Measurements from ENCODE around the gene PEX5L.
"Not testable (repeated sequence)": the region's sequence is repeated elsewhere in the genome, so short reads cannot be mapped to it uniquely, and the experiment has no call there.

PEX5L gene, protein sequence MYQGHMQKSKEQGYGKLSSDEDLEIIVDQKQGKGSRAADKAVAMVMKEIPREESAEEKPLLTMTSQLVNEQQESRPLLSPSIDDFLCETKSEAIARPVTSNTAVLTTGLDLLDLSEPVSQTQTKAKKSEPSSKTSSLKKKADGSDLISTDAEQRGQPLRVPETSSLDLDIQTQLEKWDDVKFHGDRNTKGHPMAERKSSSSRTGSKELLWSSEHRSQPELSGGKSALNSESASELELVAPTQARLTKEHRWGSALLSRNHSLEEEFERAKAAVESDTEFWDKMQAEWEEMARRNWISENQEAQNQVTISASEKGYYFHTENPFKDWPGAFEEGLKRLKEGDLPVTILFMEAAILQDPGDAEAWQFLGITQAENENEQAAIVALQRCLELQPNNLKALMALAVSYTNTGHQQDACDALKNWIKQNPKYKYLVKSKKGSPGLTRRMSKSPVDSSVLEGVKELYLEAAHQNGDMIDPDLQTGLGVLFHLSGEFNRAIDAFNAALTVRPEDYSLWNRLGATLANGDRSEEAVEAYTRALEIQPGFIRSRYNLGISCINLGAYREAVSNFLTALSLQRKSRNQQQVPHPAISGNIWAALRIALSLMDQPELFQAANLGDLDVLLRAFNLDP

DNA sequence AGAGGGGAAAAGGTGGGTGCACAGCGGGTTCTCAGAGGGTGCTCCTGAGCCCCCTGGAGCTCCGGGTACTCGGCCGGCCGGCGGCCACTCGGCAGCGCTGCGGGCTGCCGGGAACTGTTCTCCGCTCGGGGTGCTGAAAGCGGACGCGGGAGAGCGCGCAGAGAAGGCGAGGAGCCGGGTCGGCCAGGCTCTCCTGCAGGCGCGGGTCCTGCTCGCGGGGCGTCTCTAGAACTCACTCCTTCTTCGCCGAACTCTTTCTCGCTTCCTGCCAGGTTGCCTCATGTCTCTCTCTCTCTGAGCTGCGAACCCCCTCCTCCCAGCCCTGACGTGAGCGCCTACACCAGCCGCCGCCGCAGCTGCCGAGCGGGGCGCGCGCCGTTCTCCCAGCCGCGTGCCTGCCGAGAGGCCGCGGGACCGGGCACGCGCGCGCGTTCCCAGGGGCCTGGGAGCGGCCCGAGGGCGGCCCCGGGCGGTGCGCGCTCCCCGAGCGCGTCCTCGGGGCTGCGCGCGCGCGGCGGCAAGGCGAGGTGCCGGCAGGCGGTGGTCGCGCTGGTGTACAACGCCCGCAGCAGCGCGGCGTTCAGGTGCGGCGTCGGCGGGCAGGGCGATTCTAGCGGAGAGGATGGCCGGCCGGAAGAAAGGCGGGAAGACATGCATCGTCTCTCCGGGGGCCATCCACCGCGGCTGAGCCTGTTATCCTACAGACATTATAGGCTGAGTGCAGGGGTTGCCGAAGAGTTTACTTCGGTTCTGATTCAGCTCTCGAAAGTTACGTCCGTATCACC lies at the start of gene PEX5L:
PEX5L (minus strand) TSS at position 267 of the 785 bp plus-strand sequence. CDS start 338 bp downstream, outside the sequence.
- peak; percentile 4 for DNase-seq (ENCODE audit: low read depth)

DNA sequence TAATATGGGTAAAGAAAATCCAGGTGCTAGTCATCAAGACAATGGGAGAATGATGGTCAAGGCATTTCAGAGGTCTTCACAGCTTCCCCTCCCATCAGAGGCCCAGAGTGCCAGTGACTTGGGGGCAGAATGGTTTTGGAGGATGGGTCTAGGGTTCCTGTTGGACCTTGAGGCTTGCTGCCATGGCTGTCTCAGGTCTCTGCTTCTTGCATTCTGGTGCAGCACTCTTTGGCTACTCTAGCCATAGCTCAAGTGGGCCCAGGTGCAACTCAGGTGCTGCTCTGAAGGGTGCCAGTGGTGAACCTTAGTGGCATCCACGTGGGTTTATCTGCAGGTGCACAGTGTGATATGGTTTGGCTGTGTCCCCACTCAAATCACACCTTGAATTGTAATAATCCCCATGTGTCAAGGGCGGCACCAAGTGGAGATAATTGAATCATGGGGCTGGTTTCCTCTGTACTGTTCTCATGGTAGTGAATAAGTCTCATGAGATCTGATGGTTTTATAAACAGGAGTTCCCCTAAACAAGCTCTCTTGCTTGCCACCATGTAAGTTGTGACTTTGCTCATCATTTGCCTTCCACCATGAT lies 48.5 kb upstream of the PEX5L start:
- DNase-seq (ENCODE audit: low read depth) = no peak

DNA sequence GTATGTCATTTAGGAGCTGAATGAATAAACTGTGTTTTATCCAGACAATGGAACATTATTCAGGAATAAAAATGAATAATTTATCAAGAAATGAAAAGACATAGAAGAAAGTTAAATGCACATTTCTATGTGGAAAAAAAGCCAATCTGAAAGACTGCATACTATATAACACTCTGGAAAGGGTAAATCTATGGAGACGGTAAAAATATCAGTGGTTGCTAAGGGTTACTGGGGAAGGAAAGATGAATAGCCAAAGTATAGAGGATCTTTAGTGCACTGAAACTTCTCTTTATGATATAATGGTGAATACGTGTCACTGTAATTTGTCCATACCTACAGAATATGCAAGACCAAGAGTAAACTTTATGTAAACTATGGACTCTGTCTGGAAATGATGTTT lies 46.0 kb upstream of the PEX5L start:
- no peak for DNase-seq (ENCODE audit: low read depth)

DNA sequence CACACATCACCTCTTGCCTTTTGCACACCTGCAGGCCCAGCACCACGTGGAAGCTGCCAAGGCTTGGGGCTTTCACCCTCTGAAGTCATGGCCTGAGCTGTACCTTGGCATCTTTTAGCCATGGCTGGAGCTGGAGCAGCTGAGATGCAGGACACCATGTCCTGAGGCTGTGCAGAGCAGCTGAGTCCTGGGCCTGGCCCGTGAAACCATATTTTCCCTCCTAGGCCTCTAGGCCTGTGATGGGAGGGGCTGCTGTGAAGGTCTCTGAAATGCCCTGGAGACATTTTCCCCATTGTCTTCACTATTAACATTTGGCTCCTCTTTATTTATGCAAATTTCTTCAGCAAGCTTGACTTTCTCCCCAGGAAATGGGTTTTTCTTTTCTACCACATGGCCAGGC lies 41.9 kb upstream of the PEX5L start:
- no peak for DNase-seq (ENCODE audit: low read depth)

DNA sequence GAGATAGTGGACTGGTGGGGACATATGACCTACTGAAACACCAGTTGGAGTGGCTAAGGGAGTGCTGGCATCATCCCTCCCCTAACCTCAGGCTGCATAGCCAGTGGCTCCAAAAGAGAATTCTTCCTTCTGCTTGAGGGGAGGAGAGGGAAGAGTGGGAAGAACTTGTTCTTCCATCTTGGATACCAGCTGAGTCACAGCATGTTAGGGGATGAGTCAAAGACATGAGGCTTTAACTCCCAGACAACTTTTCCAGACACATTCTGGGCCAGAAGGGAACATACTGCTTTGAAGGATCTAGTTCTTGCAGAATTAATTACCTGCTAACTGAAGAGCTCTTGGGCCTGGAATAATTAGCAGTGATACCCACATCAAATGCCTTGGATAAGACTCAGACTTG lies 36.8 kb upstream of the PEX5L start:
- no peak for DNase-seq (ENCODE audit: low read depth)

DNA sequence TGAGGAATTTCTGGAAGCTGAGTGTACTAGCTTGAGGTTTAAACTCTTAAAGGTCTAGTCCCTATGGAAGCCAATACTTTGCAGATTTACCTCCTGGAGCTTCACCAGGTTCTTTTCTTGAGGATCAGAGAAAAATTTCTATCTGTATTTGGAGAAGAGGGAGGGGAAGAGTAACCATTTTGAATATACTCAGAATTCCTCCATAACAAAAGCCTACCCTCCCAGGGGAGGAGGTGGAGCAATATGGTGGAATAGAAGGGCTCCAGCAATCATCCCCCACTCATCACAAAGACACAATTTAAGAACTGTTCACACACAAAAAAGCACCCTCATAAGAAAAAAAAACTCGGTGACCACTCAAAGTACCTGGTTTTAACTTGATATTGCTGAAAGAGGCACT lies 36.0 kb upstream of the PEX5L start:
- DNase-seq (ENCODE audit: low read depth) = no peak

DNA sequence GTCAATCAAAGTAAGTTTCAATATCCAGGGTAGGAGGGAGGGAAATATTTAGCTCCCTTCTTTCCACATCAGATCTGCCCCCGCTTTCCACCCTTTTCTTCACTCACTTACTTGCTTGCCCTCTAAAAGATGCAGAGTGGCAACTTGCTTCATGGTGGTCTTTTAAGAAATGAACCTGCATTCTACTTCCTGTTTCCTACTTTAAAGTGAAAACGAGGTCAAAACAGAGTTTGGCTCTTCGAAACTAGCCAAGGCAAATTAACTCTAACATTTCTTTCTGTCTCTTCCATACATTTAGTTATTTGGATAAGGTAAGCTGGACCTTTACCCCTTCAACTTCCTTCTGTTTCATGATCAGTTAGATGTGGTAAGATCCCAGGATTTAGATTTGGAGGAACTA lies 34.2 kb upstream of the PEX5L start:
- DNase-seq (ENCODE audit: low read depth) = no peak

DNA sequence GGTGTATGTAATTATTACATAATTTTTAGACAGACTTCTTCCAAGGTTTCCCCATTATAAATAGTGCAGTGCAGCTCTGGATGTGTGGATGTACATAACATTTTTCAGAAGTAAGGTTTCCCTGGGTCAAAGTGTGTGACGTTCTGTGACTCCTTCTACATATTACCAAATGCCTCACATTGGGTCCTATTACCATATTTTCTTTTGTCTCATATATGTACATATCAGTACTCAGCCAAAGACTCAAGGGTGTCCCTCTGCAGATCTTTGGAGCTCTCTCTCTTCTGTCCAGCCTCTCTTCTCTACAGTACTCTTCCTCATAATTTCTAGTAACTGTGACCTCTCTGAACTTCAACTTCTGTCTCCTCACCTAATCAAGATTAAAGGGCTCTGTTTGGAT lies 31.3 kb upstream of the PEX5L start:
- DNase-seq (ENCODE audit: low read depth) = no peak

DNA sequence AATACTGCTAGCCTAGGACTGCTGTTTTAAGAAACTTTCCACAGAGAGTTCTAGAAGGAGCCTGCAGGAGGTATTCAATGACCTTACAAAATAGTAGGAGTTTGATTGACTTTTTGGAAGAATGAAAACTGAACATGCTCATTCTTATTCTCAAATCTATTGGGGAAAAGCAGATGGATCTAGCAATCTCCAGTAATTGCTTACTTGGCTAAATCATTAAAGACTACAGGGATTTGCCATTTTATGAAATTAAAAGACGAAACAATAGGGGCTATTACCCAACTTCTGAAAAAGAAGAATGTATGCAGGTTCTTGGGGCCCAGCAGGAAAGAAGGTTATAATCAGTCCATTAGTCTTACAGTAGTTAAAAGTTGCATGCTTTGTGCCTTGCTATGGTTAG lies 29.9 kb upstream of the PEX5L start:
- DNase-seq (ENCODE audit: low read depth) = no peak

DNA sequence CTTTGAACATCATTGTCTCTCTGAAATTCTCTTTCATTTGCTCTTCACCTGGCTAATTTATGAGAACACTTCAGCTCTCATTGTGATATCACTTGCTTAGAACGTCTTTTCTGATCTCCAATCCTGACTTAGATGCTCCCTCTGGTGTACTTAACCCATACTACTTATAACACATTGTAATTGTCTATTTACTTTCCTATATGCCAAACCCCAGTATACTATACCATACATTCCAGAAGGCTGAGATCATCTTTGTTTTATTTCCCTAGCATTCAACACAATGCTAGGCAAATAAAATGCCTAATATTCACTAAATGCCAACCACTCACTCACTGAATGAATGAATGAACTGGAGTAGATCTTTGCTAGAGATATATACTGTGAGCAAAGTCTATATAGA lies 27.0 kb upstream of the PEX5L start:
- no peak for DNase-seq (ENCODE audit: low read depth)

DNA sequence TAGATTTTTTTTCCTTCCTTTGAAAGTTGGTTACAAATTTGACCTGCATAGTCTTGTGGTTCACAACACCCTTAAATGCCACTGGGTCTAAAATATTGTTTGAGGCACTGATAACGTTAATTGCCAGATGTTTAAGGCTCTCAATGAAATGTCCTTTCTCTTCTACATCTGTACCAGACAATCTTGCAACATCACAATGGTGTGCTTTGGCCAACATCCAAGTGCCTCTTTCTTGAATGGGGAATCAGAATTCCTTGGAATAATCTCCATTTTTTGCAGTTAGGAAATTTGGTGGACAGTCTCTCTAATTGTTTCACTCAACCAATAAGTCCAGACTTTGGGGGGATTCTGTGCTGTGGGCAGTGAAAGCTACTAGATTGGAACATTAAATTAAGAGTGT lies 26.0 kb upstream of the PEX5L start:
- DNase-seq (ENCODE audit: low read depth) = no peak

DNA sequence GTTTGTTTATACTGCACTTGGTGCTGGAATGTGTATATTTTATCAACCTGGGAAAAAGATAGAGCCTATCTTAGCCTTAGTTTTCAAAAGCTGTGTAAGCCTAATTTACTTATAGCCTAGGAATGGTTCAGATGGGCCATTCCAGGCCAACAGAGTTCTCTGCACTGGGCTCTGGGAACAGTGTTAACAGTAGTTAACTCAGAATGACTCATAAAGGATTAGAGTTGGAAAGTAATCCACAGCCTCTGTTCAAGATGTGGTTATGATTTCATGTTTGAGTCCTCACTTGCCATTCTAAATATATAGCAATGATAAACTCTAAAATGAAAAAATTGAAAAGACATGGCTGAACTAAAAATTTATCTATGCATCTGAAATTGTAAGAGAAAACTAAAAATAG lies 22.6 kb upstream of the PEX5L start:
- no peak for DNase-seq (ENCODE audit: low read depth)

DNA sequence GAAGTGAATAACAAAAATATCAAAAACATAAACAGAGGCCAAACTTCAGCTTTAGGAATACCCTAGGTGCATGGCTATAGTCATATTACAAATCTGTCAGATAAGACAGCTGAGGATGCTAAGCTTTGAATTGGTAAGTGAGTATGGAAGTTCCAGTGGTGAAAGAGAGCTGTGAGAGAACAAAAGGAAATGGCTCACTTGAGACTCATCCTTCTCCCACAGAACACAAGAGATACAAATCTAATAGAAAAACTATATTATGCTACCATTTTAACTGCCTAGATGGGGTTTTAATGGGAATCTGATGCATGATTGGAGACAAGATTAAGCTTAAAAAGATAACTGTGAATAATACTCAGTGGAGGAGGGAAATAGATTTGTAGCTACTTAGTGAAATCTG lies 21.5 kb upstream of the PEX5L start:
- DNase-seq (ENCODE audit: low read depth) = no peak

DNA sequence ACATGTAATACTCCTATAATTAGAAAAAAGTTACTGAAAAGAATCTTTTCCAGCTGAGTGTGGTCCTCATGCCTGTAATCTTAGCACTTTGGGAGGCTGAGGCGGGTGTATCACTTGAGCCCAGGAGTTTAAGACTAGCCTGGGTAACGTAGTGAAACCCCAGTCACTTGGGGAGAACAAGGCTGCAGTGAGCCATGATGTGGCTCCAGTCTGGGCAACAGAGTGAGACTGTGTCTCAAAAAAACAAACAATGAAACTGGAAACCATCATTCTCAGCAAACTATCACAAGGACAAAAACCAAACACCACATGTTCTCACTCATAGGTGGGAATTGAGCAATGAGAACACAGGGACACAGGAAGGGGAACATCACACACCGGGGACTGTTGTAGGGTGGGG lies 18.9 kb upstream of the PEX5L start:
- DNase-seq (ENCODE audit: low read depth) = not testable (repeated sequence)

DNA sequence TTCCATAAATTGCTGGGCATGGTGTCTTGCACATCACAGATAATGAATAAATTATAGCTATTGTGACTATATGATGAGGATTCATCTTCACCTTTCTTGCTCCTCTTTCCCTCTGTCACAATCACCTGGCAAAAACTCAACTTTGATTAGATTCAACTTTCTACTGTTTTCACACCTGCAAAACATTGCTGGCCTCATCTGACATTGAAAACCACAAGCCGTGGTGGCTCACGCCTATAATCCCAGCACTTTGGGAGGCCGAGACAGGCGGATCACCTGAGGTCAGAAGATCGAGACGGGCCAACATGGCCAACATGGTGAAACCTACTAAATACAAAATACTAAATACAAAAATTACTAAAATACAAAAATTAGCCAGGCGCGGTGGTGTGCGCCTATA lies 12.7 kb upstream of the PEX5L start:
- DNase-seq (ENCODE audit: low read depth) = no peak

DNA sequence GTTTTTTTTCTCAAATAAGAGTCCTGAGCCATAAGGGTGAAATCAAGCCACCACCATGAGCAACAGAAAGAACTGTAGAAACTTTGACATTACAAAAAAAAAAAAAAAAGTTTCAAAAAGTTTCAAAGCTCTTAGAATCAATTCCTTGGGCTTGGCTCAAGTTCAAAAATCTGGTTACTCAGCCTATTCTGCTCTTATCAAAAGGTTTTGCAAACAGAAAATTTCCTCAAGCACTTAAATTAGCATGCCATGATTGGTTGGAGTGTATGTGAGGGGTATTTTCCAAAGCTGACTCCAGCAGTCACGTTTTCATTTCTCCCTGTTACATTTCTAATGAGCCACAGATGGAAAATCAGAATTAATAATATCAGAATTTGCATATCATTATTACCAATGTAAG lies 12.1 kb upstream of the PEX5L start:
- DNase-seq (ENCODE audit: low read depth) = no peak

DNA sequence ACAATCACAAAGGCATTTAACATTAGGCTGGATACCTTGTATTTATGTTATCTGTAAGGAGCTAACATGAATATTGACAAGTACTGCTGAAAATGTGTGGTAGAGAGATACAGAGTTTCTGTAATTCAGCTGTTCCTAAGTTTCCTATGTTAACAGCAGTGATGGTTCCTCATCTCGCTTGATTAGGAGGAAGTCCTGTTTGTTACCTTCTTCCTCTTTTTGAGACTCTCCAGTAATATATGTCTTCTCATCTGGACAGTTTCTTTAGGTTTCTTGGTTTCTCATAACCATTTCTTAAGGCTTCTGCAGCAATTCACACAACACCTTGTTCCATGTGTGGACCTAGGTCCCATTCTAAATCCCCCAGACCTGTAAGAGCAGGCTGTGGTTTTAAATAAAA lies 11.4 kb upstream of the PEX5L start:
- DNase-seq (ENCODE audit: low read depth) = no peak

DNA sequence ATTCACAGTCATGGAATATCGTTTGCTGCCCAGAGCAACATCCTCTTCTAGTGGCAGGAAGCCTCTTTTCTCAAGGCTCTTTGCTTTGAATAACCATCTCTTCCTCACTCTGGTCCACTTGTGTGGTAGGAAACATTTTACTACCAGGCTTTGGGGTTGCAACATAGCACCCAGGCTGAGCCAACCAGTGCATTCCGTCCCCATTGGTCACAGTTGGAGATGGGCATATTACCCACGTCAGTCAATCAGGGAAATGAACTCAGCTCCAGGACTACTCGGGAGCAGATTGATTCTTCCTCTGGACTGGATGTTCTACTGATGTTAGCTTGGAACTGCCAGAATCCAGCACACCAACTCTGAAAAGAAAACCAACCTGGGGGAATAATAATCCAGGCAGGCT lies 4.2 kb upstream of the PEX5L start:
- DNase-seq (ENCODE audit: low read depth) = no peak

DNA sequence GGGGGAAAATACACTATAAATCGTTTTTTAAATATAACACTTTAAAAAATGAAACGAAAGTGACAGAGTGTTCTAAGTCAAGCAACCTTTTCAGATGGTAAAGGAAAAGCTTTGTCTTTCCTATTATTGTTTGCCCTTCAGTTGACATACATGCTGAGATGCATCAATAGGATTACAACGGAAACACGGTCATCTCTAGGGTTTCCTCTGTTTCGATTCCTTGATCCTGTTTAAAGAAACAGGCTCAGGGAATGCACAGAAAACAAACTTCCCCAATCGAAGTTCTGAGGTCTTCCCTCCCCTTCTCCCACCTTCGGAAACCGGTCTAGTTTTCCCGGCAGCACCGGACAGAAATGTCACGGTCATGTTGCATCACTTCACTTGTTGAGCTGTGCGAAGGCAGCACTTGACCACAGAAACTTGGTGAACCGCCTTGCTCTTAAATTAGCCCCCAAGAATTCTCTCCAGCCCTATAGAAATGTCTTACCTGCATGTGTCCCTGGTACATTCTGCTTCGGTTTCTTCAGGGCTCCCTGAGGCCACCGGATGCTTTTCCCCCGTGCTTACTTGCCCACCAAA lies 556 bp downstream of the PEX5L start:
- no peak for DNase-seq (ENCODE audit: low read depth)

DNA sequence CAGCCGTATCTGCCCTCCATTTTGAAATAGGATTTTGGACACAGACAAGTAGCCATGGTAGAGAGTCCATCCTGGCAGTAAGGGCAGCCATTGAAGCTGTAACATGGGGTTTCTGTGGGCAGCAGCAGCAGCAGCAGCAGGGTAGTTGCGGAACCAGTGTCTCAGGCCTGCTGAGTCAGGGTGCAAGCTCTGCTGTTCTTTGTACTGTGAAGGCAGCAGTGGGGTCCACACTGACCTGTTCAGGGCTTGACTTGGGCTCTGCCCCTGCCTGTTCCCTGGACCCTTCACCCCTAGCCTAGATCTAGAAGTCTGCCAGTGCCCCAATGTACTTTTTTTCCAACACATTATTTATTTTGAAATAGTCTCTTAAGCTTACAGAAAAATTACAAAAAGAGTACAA lies 9.7 kb downstream of the PEX5L start:
- no peak for DNase-seq (ENCODE audit: low read depth)

DNA sequence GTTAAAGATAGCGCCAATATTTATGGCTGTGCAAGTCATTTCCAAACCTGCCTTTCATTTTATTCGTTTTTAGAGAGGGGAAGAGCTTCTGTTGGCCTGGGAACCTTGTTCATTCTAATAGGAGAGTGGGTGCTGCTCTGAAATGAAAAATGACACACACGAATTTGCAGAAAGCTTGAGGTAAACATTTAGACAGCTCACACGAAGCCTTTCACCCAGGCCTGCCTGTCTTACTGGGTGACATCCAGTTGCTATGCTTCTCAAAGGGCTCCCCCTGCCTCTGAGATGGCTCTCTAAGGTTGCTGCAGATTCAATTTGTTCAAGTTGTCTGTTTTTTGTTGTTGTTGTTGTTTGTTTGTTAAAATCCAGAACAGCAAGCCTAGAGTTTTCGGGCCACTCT lies 18.2 kb downstream of the PEX5L start:
- no peak for DNase-seq (ENCODE audit: low read depth)

DNA sequence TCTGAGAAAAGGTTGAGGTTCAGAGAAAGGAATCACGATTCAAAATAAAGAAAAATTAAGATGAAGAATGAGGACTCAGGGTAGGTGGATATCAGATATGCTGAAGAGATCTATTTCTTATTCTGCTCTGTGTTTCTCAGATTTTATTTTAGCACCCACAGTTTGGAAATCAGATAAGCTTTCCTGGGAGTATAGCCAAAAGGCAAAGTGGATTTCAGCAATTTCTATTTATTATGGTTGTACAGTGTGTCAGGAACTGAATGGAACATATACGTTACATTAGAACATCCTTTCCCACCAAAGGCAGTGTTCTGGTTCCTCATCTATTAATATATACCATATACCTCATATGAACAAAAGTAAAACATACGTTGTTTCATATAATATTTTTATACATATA lies 18.9 kb downstream of the PEX5L start:
- no peak for DNase-seq (ENCODE audit: low read depth)
